ENCODE data around the gene MS4A4A.

MS4A4A gene

DNA sequence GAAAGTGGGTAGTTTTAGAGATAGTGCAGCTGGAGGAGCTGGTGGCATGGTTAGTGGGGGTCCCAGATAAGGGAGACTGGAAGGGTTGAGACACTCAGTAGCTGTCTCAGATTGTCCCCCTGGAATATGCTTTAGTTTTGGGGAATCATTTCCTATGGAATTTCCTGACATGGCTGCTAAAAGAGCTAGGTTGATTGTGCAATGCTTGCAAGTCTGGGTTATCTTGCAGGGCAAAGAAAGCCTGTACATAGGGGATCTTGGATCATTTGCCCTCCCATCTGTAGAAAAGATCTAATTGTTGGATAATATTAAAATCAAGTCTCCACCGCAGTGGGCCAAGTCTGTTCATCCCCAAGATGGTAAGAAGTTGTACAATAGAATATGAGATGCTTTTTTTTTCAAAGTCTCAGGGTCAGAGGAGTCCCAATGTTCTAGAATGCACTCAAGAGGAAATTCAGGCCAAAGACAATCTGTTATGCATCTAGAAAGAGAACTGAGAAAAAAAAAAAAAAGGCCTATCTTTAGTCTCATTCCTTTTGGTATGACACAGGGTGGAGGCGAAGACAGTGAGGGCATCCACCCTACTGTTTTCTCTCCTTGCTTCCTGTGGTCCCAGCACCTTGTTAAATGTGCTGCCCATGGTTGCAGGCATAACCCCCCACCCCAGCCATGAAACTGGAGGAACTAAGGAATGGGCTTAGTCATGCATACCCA lies 66.8 kb downstream of the MS4A4A start:
- no peak for DNase-seq (ENCODE audit: low read depth)

DNA sequence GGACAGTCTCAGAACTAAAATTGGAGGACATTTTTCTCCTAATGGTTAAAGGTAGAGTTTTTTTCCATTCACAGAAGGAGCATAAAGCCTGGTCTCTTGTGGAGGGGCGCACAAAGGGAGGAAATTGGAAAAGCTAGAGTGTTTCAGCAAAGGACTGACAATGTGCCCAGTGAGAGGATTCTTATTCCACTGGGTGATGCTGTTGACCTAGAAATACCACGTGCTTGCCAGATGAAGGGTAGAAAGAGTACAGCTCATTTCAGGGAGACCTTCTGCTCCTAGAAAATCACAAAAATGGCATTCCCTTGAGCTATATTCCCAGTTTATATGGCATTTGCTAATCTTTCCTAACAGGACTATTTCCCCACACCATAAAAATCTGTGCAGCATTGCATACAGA lies 67.7 kb downstream of the MS4A4A start:
- no peak for DNase-seq (ENCODE audit: low read depth)

DNA sequence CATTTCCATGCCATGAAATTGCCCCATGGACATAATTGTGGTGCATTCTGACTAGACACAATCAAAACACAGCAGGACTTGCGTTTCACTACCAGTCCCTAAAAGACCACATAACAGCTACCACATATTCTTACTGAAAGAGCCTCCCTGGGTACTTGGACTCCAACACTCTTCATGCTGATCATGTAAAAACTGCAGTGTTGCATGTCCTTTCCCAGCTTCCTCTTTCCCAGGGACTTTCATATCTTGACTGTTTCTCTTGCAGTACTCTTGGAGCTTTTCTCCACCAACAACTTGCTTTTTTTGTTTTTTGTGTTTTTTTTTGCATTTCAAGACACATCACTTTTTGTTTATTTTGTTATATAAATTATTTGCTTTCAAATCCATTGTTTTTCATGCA lies 69.5 kb downstream of the MS4A4A start:
- DNase-seq (ENCODE audit: low read depth): no peak

DNA sequence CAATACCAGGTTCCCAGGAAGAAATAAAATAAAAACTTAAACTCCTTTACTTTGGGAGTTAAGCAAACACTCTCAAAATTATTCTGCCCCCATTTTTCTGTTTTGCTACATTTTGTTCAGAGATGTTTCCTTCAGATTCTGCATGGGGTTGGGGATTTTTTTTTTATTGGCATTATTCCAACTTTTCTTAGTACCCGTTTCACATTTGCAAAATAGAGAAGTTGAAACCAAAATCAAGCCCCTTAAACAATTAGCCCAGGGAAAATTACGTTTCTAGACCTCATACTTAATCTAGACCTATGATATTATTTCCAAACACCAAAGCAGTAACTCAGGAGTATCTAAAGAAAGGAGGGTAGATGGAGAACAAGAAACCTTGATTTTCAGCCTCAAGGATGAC lies 77.3 kb downstream of the MS4A4A start:
- DNase-seq (ENCODE audit: low read depth): no peak

All from stimulated activated CD8-positive, alpha-beta memory T cell treated with anti-CD3 and anti-CD28 coated beads, Interleukin-12 subunit alpha, Interleukin-12 subunit beta, amount 100 ng/mL, for 4 hours (primary cell).